ENCODE data around the gene TENT5C. TPM values are rescaled to one million over a fixed set of nuclear protein-coding genes. Genes with fewer than 3 reads are reported as not detected.

Gene TENT5C
- total RNA-seq, 4 donors from 2014 or later, result 1.9 to 4.3 (median 2.8) TPM

- no peak for TF ChIP-seq POLR2A (IDR thresholded peaks at IDR 0.05)
- no peak for TF ChIP-seq CTCF (IDR thresholded peaks at IDR 0.05)
- intact Hi-C loops (cut with DNase I; ENCODE audit: low total_unique reads), result no loop called here
- DNase-seq (ENCODE audit: low spot score in 2 of 2), result no peak
- no peak overlapping the region for H3K4me3 ChIP-seq (ENCODE audit: low read depth, poor library complexity, severe bottlenecking)
- 85 to 90% methylated on average over 8 of the region's 8 CpGs for whole genome bisulfite sequencing, 2 donors
These were observed 20.8 kb upstream of the TENT5C start for GRCh38 chr1:117585086-117585485.

- DNase-seq (ENCODE audit: low spot score in 2 of 2), result no peak
- H3K4me3 ChIP-seq (ENCODE audit: low read depth, poor library complexity, severe bottlenecking), result no peak overlapping the region
- WGBS, 2 donors, result 94 to 100% methylated on average over 1 of the region's 1 CpG
- intact Hi-C loops (cut with DNase I; ENCODE audit: low total_unique reads), result no loop called here
- no peak for TF ChIP-seq POLR2A (IDR thresholded peaks at IDR 0.05)
These were observed 19.5 kb upstream of the TENT5C start for GRCh38 chr1:117586337-117586736.

- no peak for DNase-seq (ENCODE audit: low spot score in 2 of 2)
- TF ChIP-seq POLR2A (IDR thresholded peaks at IDR 0.05), result no peak
- no peak for TF ChIP-seq CTCF (IDR thresholded peaks at IDR 0.05)
- H3K4me3 ChIP-seq (ENCODE audit: low read depth, poor library complexity, severe bottlenecking), result no peak overlapping the region
- 71 to 72% methylated on average over 13 of the region's 13 CpGs for WGBS, 2 donors
- intact Hi-C loops (cut with DNase I; ENCODE audit: low total_unique reads), result no loop called here
These were observed 18.9 kb upstream of the TENT5C start for GRCh38 chr1:117586747-117587498.

- intact Hi-C loops (cut with DNase I; ENCODE audit: low total_unique reads), result no loop called here
- WGBS, 2 donors, result 71 to 84% methylated on average over 14 of the region's 14 CpGs
- no peak overlapping the region for H3K4me3 ChIP-seq (ENCODE audit: low read depth, poor library complexity, severe bottlenecking)
- no peak for DNase-seq (ENCODE audit: low spot score in 2 of 2)
- TF ChIP-seq CTCF (IDR thresholded peaks at IDR 0.05) (no peak), POLR2A (IDR thresholded peaks at IDR 0.05) (no peak)
These were observed 18.1 kb upstream of the TENT5C start for GRCh38 chr1:117587499-117588356.

GRCh38 chr1:117589544-117589943 lies 16.3 kb upstream of the TENT5C start:
- TF ChIP-seq POLR2A (IDR thresholded peaks at IDR 0.05) (no peak), CTCF (IDR thresholded peaks at IDR 0.05) (no peak)
- intact Hi-C loops (cut with DNase I; ENCODE audit: low total_unique reads), result no loop called here
- H3K4me3 ChIP-seq (ENCODE audit: low read depth, poor library complexity, severe bottlenecking), result no peak overlapping the region
- WGBS, 2 donors, result 87 to 91% methylated on average over 2 of the region's 2 CpGs
- DNase-seq (ENCODE audit: low spot score in 2 of 2), result no peak

- intact Hi-C loops (cut with DNase I; ENCODE audit: low total_unique reads), result no loop called here
- no peak for TF ChIP-seq POLR2A (IDR thresholded peaks at IDR 0.05)
- no peak for TF ChIP-seq CTCF (IDR thresholded peaks at IDR 0.05)
- no peak overlapping the region for H3K4me3 ChIP-seq (ENCODE audit: low read depth, poor library complexity, severe bottlenecking)
- no peak for DNase-seq (ENCODE audit: low spot score in 2 of 2)
- WGBS, 2 donors, result 47 to 55% methylated on average over 7 of the region's 7 CpGs
These were observed 15.4 kb upstream of the TENT5C start for GRCh38 chr1:117590273-117590925.
